ENCODE data around the gene GSX1. TPM values are rescaled to one million over a fixed set of nuclear protein-coding genes. Genes with fewer than 3 reads are reported as not detected.
"Not testable (repeated sequence)": the region's sequence is repeated elsewhere in the genome, so short reads cannot be mapped to it uniquely, and the experiment has no call there.

GSX1 gene
- polyA plus RNA-seq, 1 donor = not detected

DNA sequence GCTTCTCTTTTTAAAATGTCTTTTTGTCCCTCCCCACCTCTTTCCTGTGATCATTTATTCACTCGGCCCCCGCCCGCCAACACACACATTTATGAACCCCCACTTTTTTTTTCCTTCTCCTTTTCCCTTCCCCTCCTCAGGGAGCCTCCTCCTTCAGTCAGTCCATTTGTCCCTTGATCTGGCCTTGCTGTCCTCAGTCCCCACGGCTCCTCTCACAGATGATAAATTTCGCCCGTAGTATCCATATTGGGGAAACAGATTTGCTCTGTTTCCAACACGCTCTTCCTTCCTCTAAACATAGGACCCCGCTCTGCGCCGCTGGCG, 2.0 kb downstream of the GSX1 start:
- no peak for DNase-seq (ENCODE audit: low read depth)

DNA sequence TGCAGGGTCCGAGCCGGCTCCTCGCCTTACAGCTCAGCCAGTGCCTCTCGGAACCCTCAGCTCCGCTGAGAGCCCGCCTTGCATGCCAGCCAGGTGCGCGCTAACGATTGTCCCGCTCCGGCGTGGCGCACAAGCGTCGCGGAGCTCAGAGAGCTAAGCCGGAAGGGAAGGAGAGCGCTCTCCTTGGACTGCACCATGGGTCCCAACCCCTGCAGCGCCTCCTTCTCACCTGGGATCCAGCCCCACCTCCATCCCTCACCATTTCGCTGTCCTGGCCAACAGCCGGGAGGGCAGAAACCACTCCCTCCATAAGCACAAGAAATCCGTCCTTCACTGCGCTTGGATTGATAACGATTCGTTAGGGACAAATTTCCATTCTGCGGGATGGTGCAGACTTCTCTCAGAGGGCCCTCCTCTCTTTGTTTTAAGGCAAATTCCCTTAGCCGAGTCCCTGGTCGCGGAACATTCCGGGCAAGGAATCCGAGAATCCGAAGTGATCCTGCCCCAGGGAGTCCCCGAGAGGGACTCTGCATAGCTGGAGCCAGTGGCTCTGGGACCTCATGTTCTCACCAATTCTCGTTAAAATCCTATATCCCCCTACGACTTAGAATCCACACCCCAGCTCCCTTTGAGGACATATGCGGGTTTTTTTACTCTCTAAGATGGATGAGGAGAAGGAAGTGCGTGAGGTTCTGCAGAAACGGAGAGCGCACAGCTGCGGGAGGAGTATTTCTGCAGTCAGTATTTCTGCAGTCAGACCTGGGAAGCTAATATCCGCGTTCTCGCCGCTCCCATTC, 2.8 kb downstream of the GSX1 start:
- no peak for DNase-seq (ENCODE audit: low read depth)

GRCh38 chr13:27795718-27796019, 3.4 kb downstream of the GSX1 start:
- no peak for DNase-seq (ENCODE audit: low read depth)

DNA sequence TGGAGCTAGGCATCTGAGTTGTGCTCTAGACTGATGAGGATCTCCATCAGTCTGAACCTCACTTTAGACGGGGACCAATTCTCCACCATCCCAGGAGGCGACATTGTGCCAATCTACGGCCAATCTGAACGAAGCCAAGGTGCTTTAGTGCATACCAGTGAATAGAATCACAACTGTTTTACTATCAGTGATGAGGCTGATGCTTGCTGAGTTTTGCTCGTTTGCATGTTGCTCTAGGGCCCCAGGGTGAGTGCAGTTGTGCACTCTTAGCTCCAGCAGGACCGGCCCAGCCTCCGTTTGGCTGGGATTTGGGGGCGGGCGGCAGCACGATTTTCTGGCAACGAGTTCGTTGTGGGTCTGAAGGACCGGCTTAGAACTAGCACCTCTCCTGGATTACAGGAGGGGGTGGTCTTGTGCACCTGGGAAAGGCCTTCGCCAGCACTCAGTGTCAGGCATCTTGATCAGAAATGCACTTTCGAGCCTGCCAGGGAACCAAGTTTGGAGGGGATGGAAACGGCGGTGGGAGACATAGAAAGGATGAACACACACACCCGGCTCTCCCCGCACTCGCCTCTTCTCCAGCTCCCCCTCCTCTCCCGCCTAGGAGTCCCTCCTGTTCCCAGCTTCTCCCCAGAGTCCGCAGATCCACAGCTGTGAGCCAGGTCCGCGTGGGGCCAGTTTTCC, 4.4 kb downstream of the GSX1 start:
- no peak for DNase-seq (ENCODE audit: low read depth)

DNA sequence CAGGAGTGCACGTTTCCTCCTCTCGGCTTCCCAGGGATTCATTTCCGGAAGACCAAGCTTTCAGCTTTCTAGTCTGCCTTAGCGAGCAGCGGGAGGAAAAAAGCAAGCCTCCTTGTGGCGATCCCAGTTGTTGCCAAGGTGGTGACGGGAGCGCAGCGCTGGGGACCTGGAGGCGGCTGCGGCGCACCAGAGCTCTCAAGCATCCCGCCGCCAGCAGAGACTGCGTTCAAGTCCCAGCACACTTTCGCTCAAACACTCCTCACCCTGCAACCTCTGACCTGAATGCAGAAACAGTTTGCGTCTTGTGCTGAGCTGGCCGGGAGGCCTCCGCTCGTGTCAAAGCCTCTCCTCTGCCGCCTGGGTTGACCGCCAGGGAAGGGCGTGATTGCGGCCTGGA, 4.9 kb downstream of the GSX1 start:
- no peak for DNase-seq (ENCODE audit: low read depth)

GRCh38 chr13:27806744-27807387, 14.6 kb downstream of the GSX1 start:
- no peak for DNase-seq (ENCODE audit: low read depth)

DNA sequence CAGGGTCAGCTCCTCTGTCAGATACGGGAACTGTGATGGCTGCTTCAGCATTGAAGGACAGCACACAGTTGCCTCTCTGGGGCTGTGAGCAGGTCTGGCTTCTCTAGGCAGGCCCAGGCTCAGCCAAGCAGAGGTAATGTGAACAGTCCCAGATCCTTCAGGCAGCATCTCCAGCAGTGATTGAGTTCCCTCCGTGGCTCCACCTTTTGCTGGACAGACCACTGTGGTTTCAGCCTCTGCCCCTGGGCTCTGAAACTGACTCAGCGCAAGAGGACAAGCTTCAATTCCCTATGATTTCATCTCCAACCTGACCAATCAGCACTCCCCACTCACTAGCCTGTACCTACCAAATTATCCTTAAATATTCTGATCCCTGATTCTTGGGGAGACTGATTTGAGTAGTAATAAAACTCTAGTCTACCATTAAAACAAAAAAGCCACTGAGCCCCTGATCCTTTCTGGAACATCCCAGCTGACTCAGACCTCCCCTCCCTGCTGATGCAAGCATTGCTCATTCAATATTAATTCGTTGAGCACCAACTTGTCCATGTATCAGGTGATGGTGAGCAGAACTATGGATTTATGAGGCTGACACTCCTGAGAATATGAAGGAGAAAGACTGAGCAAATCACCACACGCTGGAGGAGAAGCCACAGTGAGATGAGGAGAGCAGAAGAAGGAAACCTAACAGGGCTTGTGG, 16.7 kb downstream of the GSX1 start:
- DNase-seq (ENCODE audit: low read depth) = no peak

GRCh38 chr13:27810009-27810408, 17.7 kb downstream of the GSX1 start:
- DNase-seq (ENCODE audit: low read depth) = no peak

- no peak for DNase-seq (ENCODE audit: low read depth)
These were observed 18.2 kb downstream of the GSX1 start for GRCh38 chr13:27810461-27810860.

DNA sequence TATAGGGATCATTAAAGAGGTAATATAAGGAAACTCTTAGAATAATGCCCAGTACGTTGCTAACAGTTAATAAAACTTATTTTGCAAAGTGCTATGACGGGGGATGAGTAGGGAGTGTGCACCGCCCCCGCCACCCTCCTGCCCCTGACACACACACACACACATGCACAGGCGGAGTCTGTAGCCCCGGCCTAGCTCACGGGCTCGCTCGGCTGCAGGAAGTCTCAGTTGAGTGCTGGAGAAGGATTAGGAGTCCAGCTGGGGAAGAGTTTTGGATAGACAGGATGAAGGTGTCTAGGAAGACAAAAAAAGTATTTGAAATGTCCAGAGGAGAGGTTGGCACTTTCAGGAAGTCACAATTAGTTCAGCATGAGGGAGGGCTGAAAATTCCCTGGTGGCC, 21.5 kb downstream of the GSX1 start:
- no peak for DNase-seq (ENCODE audit: low read depth)

GRCh38 chr13:27817832-27818231, 25.5 kb downstream of the GSX1 start:
- DNase-seq (ENCODE audit: low read depth) = not testable (repeated sequence)

DNA sequence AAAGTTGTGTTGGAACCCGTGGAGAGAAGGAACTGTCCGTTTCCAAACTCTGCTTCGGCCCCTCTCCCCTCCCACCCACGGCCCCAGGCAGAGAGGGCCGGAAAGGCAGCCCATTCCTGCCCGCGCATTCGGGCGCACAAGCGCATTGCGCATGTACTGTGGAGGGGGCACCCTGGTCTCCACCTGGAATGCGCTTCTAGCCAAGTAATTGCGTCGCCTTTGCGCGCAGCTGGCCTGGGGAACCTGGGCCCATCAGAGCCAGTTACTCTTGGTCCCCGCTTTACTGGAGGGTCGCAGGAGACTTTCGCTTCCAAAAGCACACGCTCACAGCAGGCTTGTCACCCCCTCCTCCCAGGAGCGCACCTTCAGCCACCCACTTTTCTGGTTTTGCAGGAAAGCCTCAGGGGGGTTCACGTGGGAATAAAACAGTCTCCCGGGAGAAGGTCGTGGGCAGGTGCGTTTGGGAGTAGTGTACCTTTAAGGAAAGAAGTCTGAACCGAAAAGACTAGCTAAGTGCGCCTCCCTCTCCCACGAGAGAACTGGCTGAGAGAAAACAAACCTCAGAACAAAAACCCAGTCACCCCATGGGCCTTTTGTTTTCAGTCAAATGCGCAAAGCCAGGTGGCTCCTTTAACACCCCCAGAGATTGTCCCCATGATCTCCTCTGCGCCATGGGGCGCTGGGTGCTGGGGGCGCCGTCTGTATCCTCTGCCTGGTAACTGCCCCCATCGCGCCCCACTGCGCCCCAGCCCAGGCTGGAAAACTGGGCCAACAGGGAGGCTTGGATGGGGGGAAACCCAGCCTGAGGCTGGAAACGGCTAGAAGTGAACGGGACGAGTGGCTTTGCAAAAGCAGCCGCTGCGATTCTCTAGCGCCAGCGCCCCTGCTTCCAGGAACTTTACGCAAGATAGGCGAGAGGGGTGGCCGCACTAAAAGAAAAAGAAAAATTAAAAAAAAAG, 28.5 kb downstream of the GSX1 start:
- no peak for DNase-seq (ENCODE audit: low read depth)

DNA sequence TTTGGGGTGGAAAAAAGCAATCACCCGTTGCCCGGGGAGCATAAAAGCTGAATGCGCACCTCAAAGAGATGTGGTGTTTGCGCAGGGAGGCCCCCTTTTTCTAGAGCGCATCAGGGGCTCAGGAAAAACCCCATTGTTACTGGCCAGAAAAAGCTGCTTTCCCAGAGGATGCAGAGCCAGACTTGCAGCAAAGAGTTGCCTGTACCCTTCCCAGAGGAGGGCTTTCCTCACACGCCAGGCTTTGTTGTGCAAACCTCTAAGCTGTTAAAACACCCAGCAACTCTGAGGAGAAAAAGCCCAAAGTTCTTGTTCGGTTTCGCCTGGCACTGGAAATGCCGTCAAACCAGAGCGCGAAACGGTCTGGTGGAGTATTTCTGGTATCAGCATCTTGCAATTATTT, 29.3 kb downstream of the GSX1 start:
- DNase-seq (ENCODE audit: low read depth) = no peak

DNA sequence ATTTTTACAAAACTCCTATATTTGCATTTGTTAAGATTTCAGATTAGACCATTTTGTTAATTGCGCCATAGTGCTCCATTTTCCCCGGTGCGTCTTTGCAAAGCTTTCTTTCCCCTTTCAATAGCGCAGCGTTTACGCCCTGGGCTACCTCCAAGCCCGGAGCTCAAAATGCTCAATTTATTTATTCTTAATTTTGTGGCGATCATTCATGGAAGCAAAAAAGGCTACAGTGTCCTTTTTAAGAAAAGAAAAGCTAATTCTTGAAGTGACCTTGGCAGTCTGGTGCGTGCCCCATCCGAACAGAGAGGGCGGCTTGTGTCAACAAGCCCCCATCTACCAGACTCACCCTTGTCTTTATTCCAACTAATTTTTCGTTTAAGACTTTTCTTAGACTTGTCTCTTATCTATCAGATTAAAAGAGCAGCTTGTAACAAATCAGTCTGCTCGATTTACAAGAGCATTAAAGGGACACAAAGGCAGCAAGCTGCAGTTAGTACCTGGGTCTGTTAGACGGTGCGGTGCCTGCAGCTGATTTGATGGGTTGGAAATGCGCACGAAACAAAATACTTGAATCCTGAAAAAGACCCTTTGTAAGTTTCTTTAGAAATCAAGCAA, 30.1 kb downstream of the GSX1 start:
- no peak for DNase-seq (ENCODE audit: low read depth)

GRCh38 chr13:27822873-27823311, 30.6 kb downstream of the GSX1 start:
- no peak for DNase-seq (ENCODE audit: low read depth)

- DNase-seq (ENCODE audit: low read depth) = no peak
These were observed 31.8 kb downstream of the GSX1 start for GRCh38 chr13:27824121-27824520.

GRCh38 chr13:27825072-27825471, 32.8 kb downstream of the GSX1 start:
- DNase-seq (ENCODE audit: low read depth) = no peak

- peak; percentile 46 for DNase-seq (ENCODE audit: low read depth)
These were observed 34.4 kb downstream of the GSX1 start for GRCh38 chr13:27826379-27827353.

- DNase-seq (ENCODE audit: low read depth) = no peak
These were observed 35.4 kb downstream of the GSX1 start for GRCh38 chr13:27827646-27828045.

DNA sequence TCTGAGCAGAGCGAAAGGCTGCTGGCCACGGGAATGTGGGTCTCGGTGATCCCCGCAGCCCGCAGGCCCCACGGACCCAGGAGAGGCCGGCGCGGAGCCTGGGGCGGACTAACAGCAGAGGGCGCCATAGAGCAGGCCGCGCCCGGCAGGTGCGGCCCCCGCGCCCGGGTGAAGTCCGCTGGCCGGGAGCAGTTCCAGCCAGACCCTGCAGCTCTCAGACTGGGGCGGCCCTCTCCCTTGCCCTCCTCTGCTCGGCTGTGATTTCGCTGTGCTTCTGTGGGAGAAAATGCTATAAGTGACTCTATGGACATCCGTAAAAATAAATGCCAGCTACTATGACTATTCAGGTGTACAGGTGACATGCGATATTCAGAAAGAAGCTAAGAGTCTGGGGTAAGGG, 37.7 kb downstream of the GSX1 start:
- no peak for DNase-seq (ENCODE audit: low read depth)

All from forelimb muscle (tissue), 1 donor.